OCI-LY7 (cell line): Measurements from ENCODE around the gene EMP1. TPM values are rescaled to one million over a fixed set of nuclear protein-coding genes. Genes with fewer than 3 reads are reported as not detected.

ENCODE experiments used
- BruUV-seq: library from RNA; stranded (reverse); fragments of 400-500 nt; replicated peaks from 2 replicates; lab custom pipeline; 2021; lab: Mats Ljungman, UMichigan
- CTCF ChIA-PET: fragments of 300-600 bp; sonication (Branson Sonifier 250); formaldehyde crosslinking; loops from one replicate; lab custom pipeline; 2022; ENCODE audit warnings: antibody characterized with exemption; ENCODE audit not compliant: unreplicated experiment; lab: Charles Lee
- POLR2A ChIA-PET: fragments of 300-600 bp; sonication (Branson Sonifier 250); formaldehyde crosslinking; loops from one replicate; lab custom pipeline; 2022; ENCODE audit warnings: antibody characterized with exemption; lab: Charles Lee
- DNase-seq: peaks from one replicate; pipeline ENCODE4 v3.0.0-alpha.2; 2015; ENCODE audit warnings: low spot score
- H2AFZ ChIP-seq: fragments of 200-600 bp; sonication (generic), shearing (Covaris generic); 2 replicates; pipeline ENCODE4 v1.6.1; 2014; ENCODE audit warnings: mild to moderate bottlenecking, antibody characterized with exemption, low read length, moderate library complexity
- H3K27ac ChIP-seq: fragments of 200-600 bp; sonication (generic); 2 replicates; pipeline ENCODE4 v1.5.1; 2014; ENCODE audit warnings: mixed run types, low read depth, mild to moderate bottlenecking, moderate library complexity, low read length, inconsistent platforms; ENCODE audit not compliant: poor library complexity, severe bottlenecking
- H3K36me3 ChIP-seq: fragments of 200-600 bp; sonication (generic); 2 replicates; pipeline ENCODE4 v1.6.1; 2014; ENCODE audit warnings: mild to moderate bottlenecking, antibody characterized with exemption, low read length, moderate library complexity, mixed read lengths; ENCODE audit not compliant: insufficient read depth
- H3K4me1 ChIP-seq: fragments of 200-600 bp; sonication (generic); 2 replicates; pipeline ENCODE4 v1.5.1; 2014; ENCODE audit warnings: mild to moderate bottlenecking, low read length; ENCODE audit not compliant: insufficient read depth, poor library complexity, severe bottlenecking
- H3K4me2 ChIP-seq: fragments of 200-600 bp; sonication (generic); 2 replicates; pipeline ENCODE4 v1.6.1; 2014; ENCODE audit warnings: mild to moderate bottlenecking, low read length
- H3K4me3 ChIP-seq: fragments of 200-600 bp; sonication (generic); 2 replicates; pipeline ENCODE4 v1.5.1; 2014; ENCODE audit warnings: mild to moderate bottlenecking, low read depth, low read length; ENCODE audit not compliant: poor library complexity, severe bottlenecking
- H3K79me2 ChIP-seq: fragments of 200-600 bp; sonication (generic); 2 replicates; pipeline ENCODE4 v1.6.1; 2016; ENCODE audit warnings: low read depth, mild to moderate bottlenecking, low read length, moderate library complexity, mixed read lengths; ENCODE audit not compliant: insufficient read depth
- H3K9me2 ChIP-seq: fragments of 200-600 bp; sonication (generic); 2 replicates; pipeline ENCODE4 v1.6.1; 2016; ENCODE audit warnings: mild to moderate bottlenecking, low read length, mixed read lengths; ENCODE audit not compliant: insufficient read depth
- H3K9me3 ChIP-seq: fragments of 200-600 bp; sonication (generic); 2 replicates; pipeline ENCODE4 v1.6.1; 2014; ENCODE audit warnings: mild to moderate bottlenecking, mixed run types, low read length, mixed read lengths
- H4K20me1 ChIP-seq: fragments of 200-600 bp; sonication (generic); 2 replicates; pipeline ENCODE4 v1.6.1; 2014; ENCODE audit warnings: mild to moderate bottlenecking, antibody characterized with exemption, low read length, moderate library complexity, mixed read lengths; ENCODE audit not compliant: insufficient read depth
- EZH2phosphoT487 ChIP-seq: fragments of 200-600 bp; sonication (generic); IDR thresholded peaks from 2 replicates; pipeline ENCODE4 v1.6.1; 2018; ENCODE audit warnings: low read depth, borderline replicate concordance, mild to moderate bottlenecking, mixed run types, antibody characterized with exemption, low read length, moderate library complexity, mixed read lengths
- intact Hi-C: fragments of 100-400 bp; cut with micrococcal nuclease; formaldehyde crosslinking; loops from one replicate; pipeline ENCODE4 v1.10.0; 2022; ENCODE audit not compliant: unreplicated experiment
- total RNA-seq, 2 experiments: library from RNA; depleted of rRNA in 1 of 2; stranded (reverse); fragments of >200 nt in 1 of 2; shearing (Covaris generic) in 1 of 2; gene quantifications; 2 replicates each; pipeline ENCODE4 v1.2.3, GENCODE V29; 2014 to 2022
- TF ChIP-seq, protein P1 (sequence below): fragments of 200-600 bp; sonication (generic); conservative IDR thresholded peaks from 2 replicates; pipeline ENCODE4 v1.5.1; 2014; ENCODE audit warnings: mild to moderate bottlenecking, antibody characterized with exemption, low read length, moderate library complexity, mixed read lengths

Gene EMP1
- total RNA-seq, 2 experiments from 2014 or later, result 0.40 TPM; not detected in 1

DNA sequence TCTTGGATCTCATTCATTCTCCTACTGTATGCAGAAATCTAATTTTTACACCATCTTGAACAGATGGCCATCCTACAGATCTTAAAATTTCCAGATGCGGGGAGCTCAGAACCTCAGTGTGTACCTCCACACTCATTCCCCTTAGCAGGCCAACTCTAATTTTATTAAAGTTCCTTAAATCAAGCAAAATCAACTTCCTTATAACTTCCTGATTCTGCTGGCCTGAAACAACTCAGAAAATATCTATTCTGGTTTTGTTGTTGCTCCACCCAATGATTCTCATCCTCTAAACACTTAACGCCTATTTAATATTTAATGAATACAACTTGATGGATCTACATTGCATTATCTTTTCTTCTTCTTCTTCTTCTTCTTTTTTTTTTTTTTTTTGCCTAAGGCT is 3.1 kb downstream of the EMP1 start:
- intact Hi-C loops, result no loop called here

GRCh38 chr12:13200841-13201240 is 4.3 kb downstream of the EMP1 start:
- Histone ChIP-seq H2AFZ (no peak overlapping the region), H3K9me2 (no peaks in the 10 kb centered on the region), H3K27ac (no peak overlapping the region), H3K4me3 (no peak overlapping the region), H3K4me1 (no peaks in the 10 kb centered on the region), H3K4me2 (no peak overlapping the region), H3K36me3 (no peaks in the 10 kb centered on the region), H3K79me2 (no peaks in the 10 kb centered on the region), H4K20me1 (no peaks in the 10 kb centered on the region), H3K9me3 (no peaks in the 10 kb centered on the region)
- DNase-seq, result no peak
- POLR2A ChIA-PET, result no interaction called here
- TF ChIP-seq EZH2phosphoT487, result no peak
- TF ChIP-seq, protein P1, sequence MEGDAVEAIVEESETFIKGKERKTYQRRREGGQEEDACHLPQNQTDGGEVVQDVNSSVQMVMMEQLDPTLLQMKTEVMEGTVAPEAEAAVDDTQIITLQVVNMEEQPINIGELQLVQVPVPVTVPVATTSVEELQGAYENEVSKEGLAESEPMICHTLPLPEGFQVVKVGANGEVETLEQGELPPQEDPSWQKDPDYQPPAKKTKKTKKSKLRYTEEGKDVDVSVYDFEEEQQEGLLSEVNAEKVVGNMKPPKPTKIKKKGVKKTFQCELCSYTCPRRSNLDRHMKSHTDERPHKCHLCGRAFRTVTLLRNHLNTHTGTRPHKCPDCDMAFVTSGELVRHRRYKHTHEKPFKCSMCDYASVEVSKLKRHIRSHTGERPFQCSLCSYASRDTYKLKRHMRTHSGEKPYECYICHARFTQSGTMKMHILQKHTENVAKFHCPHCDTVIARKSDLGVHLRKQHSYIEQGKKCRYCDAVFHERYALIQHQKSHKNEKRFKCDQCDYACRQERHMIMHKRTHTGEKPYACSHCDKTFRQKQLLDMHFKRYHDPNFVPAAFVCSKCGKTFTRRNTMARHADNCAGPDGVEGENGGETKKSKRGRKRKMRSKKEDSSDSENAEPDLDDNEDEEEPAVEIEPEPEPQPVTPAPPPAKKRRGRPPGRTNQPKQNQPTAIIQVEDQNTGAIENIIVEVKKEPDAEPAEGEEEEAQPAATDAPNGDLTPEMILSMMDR, result no peak
- CTCF ChIA-PET, result interaction anchor here (0.6 to 1.4 kb wide), 2 partner anchors 10 to 23 kb away, joined by 3 read pairs; no protein-coding TSS in a partner anchor
- intact Hi-C loops, result no loop called here
- BruUV-seq, result no TSS peak

More for the DNA sequence above, 3.1 kb downstream of the EMP1 start:
- no peaks in the 10 kb centered on the region for H3K36me3 ChIP-seq
- no peaks in the 10 kb centered on the region for H3K9me2 ChIP-seq
- H3K4me2 ChIP-seq, result no peak overlapping the region
- no peak overlapping the region for H3K4me3 ChIP-seq
- TF ChIP-seq EZH2phosphoT487, result no peak
- TF ChIP-seq, protein P1, result no peak
- H3K27ac ChIP-seq, result no peak overlapping the region
- DNase-seq, result no peak
- POLR2A ChIA-PET, result no interaction called here
- no peak overlapping the region for H2AFZ ChIP-seq
- H3K9me3 ChIP-seq, result no peaks in the 10 kb centered on the region
- H3K79me2 ChIP-seq, result no peaks in the 10 kb centered on the region
- H4K20me1 ChIP-seq, result no peaks in the 10 kb centered on the region
- H3K4me1 ChIP-seq, result no peaks in the 10 kb centered on the region
- BruUV-seq, result no TSS peak
- CTCF ChIA-PET, result interaction anchor here (1.4 kb wide), 1 partner anchor 8 kb away, joined by 3 read pairs; no protein-coding TSS in a partner anchor

DNA sequence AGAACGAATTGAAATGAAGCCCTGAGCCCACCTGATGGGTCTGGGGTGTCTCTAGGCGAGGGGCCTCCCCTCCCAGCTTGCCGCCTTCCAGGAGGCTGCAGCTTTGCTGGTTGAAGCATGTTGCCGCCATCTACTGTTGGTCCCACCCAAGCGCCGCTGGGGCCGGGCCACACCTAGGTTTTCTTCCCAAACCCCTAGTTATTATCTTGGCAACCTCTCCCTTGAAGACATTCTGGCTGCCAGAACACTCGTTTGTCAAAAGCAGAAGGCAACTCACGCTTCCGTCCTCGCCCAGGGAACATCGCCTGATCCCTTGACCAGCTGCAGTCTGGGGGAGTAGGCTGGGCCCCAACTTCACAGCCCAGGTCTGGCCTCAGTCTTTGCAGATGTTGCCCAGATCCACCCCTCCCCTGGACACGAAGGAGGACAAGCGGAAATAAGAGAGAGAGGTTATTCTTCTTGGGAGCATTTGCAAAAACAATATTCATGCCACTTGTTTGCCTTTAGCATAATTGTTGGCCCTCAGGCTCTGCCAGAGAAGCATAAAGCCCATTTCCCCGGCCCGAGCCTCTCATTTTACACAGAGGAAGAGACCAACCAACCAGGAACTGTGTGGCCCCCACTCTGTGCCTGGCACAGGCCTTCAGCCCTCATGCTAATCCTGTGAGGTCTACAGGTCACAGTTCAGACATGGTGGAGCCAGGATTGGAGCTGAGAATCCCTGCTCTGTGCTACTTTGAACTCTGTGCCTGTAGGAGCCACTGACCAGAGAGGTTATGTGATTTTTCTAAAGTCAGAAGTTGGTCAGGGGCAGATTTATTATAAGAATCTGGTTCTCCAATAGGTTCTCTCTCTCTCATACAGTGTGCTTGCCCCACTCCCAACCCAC is 6.8 kb downstream of the EMP1 start:
- intact Hi-C loops, result no loop called here
- H3K4me3 ChIP-seq, result no peak overlapping the region
- DNase-seq, result no peak
- no peak overlapping the region for H3K4me2 ChIP-seq
- H4K20me1 ChIP-seq, result no peaks in the 10 kb centered on the region
- H3K36me3 ChIP-seq, result no peaks in the 10 kb centered on the region
- H3K9me2 ChIP-seq, result no peaks in the 10 kb centered on the region
- no peaks in the 10 kb centered on the region for H3K9me3 ChIP-seq
- no peaks in the 10 kb centered on the region for H3K4me1 ChIP-seq
- H2AFZ ChIP-seq, result no peak overlapping the region
- H3K27ac ChIP-seq, result no peak overlapping the region
- POLR2A ChIA-PET, result no interaction called here
- H3K79me2 ChIP-seq, result no peaks in the 10 kb centered on the region
- no TSS peak for BruUV-seq
- CTCF ChIA-PET, result no interaction called here
- TF ChIP-seq EZH2phosphoT487, result no peak
- TF ChIP-seq, protein P1, result 0 out of 2 replicates have a peak, but pooled peaks have one; percentile 18
